Stimulated activated CD4-positive, alpha-beta T cell treated with anti-CD3 and anti-CD28 coated beads, Interleukin-2, amount 100 ng/mL, for 24 hours (primary cell): Measurements from ENCODE around the gene RACGAP1.
"Not testable (repeated sequence)": the region's sequence is repeated elsewhere in the genome, so short reads cannot be mapped to it uniquely, and the experiment has no call there.

Experiments
- DNase-seq, 2 donors: peaks; one replicate each; pipeline ENCODE4 v3.0.0-alpha.2; 2020

The RACGAP1 gene

GRCh38 chr12:50024805-50025186 is 498 bp downstream of the RACGAP1 start:
- no peak for DNase-seq

GRCh38 chr12:50024227-50024626 is 1.1 kb downstream of the RACGAP1 start:
- DNase-seq = no peak

- DNase-seq = no peak
Measured at GRCh38 chr12:50022903-50023302, 2.4 kb downstream of the RACGAP1 start.

- DNase-seq = no peak
Measured at GRCh38 chr12:50021031-50021430, 4.3 kb downstream of the RACGAP1 start.

- no peak for DNase-seq
Measured at GRCh38 chr12:50019524-50019923, 5.8 kb downstream of the RACGAP1 start.

GRCh38 chr12:50018968-50019367 is 6.3 kb downstream of the RACGAP1 start:
- DNase-seq = no peak

GRCh38 chr12:50018154-50018553 is 7.1 kb downstream of the RACGAP1 start:
- DNase-seq = no peak

- no peak for DNase-seq
Measured at GRCh38 chr12:50017641-50018040, 7.7 kb downstream of the RACGAP1 start.

- no peak for DNase-seq
Measured at GRCh38 chr12:50016501-50017475, 8.5 kb downstream of the RACGAP1 start.

GRCh38 chr12:50014342-50014741 is 11.0 kb downstream of the RACGAP1 start:
- no peak for DNase-seq

GRCh38 chr12:50013361-50014147 is 11.7 kb downstream of the RACGAP1 start:
- no peak for DNase-seq

GRCh38 chr12:50006754-50007442 is 18.4 kb downstream of the RACGAP1 start:
- DNase-seq = no peak

GRCh38 chr12:50006280-50006679 is 19.0 kb downstream of the RACGAP1 start:
- no peak for DNase-seq

GRCh38 chr12:50005175-50005574 is 20.1 kb downstream of the RACGAP1 start:
- no peak for DNase-seq

GRCh38 chr12:50004696-50005095 is 20.6 kb downstream of the RACGAP1 start:
- no peak for DNase-seq

GRCh38 chr12:50003595-50003994 is 21.7 kb downstream of the RACGAP1 start:
- DNase-seq = no peak

GRCh38 chr12:49998453-49998852 is 26.8 kb downstream of the RACGAP1 start:
- DNase-seq = no peak

GRCh38 chr12:49990273-49990672 is 35.0 kb downstream of the RACGAP1 start:
- DNase-seq = no peak

- DNase-seq = not testable (repeated sequence)
Measured at GRCh38 chr12:49989400-49989799, 35.9 kb downstream of the RACGAP1 start.

GRCh38 chr12:49987625-49988303 is 37.5 kb downstream of the RACGAP1 start:
- no peak for DNase-seq

- not testable (repeated sequence) for DNase-seq
Measured at GRCh38 chr12:49986476-49986875, 38.8 kb downstream of the RACGAP1 start.

GRCh38 chr12:49985981-49986380 is 39.3 kb downstream of the RACGAP1 start:
- DNase-seq = no peak
